ENCODE data around the gene NR5A2.

Gene NR5A2

DNA sequence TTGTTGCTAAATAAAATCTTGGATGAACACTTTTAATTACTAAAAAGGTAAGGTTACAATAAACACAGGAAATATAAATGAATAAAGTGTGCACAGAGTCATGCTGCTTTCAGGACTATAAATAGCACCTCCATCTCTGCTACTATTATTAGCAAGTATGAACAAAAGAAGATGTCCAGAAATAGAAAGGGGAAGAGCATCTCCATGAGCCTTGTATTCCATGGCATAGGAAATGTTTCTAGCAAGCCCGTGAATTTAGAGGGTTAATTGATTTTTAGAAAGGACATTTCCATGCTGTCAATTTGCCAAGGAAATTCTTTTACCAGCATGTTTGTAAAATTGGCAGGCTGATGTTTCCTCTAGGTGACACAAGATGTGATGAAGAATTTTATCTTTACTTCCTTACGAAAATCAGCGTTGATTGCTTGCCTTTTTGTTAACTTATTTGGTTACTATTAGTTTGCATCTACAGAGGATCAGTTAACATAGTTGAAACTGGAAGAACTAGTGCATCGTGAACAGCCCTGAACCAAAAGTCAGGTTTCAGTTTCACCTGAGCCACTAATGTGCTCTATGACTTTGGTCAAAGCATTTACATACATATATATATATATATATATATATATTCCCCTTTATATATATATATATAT lies 45.3 kb downstream of the NR5A2 start:
- DNase-seq (ENCODE audit: low read depth, low spot score), result no peak

DNA sequence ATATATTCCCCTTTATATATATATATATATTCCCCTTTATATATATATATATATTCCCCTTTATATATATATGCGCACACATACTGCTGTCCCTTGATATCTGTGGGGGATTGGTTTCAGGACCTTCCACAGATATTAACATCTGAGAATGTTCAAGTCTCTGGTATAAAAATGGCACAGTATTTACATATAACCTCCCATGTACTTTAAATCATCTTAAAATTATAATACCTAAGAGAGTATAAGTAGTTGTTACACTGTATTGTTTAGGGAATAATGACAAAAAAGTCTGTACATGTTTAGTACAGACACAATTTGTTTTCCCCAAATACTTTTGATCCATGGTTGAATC lies 45.8 kb downstream of the NR5A2 start:
- no peak for DNase-seq (ENCODE audit: low read depth, low spot score)

DNA sequence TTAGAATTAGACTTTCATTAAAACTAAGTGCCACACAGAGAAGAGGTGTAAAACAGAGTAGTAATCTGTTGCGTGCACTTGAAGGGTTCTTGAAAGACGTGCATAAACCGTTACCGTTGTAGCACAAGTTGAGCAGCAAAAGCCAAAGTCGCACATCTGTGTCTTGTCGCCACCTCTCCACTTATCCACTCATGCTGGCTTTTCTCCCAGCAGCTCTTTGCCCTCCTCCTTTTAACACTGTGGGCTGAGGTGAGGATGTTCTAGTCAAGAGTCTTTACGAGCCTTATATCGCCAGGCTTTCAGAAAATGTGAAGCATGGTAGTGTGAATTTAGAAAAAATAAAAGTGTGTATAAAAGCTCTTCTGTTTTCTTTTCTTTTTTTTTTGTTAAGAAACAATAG lies 48.0 kb downstream of the NR5A2 start:
- peak; percentile 6 for DNase-seq (ENCODE audit: low read depth, low spot score)

DNA sequence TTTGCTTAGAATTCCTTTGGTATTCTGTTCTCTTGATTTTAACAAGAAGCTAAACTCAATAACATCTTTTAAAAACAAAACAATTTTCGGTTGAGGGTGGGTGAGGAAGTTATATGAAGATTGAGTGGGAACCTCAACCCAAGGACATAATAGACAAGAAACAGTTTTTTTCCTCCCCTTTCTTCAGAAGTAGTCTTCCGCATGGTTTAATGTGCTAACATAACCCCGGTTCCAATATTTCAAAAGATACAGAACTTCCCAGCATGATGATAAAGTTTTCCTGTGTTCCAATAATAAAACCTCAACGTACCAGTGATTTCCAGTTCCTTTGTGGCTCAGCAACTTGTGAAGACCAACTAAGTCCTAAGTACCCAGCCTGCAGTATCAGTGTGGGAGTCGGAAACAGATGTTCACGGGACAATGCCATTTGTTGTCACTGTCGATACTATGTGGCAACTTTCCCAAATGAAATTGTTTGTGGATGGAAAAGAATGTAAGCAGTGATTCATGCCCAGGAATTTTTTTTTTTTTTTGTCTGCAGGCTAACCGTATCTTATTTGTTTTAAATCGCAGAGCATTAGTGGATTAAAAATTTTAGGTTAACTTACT lies 48.5 kb downstream of the NR5A2 start:
- DNase-seq (ENCODE audit: low read depth, low spot score), result no peak

DNA sequence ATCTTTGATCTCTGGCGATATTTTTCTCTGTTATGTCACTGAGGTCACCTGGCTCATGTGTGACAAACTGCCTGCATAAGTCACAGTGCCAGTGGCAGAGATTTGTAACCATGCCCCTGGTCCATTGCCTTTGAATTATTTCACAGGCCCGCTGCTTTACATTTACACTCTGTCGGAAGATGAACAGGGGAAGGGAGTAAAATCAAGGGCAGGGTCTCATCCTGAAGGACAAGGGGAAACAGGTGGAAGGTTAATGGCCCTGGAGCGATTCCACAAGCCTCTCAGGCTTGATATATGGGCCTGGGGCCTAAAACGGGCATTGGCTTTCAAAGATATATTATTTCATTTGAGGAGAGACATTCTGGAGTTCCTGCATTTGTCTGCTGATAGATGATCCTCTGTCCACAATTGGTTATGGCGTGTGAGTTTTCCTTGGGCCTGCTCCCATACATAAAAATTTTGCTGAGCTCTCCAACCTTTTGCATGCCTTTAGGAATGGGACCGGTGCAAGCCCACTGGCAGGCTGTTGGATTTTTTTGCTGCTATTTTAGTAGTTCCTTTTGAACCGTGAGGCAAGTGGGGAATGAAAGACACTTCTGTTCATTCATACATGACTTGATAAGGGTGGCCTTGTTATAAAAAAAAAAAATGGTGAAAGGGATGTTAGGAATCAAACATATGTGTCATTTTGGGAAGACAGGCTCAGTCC lies 51.9 kb downstream of the NR5A2 start:
- no peak for DNase-seq (ENCODE audit: low read depth, low spot score)

DNA sequence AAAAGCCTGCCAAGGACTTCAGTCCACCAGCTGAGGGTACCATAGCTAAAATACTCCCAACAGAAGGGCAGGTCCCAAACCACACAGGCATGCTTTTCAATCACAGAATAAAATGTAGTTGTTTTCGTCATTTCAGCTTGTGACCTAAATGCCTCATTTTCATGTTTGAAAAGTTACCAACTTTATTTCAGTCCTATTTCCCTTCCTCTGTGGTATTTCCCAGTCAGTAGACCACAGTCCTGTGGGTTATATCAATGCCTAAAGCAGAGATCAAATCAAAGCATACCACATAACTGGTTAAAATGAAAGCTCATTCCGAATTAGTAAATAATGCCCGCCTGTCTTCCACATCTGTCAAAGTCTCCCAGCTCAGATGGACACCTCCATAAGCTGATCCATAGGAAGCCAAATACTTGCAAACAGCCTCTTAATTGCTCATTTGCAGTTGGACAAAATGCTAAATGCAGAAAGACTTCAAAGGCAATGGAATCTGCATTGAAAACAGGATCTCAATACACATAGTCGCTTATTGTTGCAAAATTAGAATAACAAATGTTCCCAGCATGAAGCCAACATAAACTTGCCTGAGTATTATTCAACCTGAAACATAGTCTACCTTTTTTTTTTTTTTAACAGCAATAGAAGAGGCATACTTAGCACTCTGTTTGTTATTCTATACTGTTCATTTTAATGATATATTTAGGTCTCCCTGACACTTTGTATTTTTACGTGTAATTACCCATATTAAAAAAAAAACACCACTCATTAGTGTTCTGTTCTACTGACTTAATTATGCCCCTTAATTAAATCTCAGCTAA lies 53.9 kb downstream of the NR5A2 start:
- peak; percentile 20 for DNase-seq (ENCODE audit: low read depth, low spot score)

DNA sequence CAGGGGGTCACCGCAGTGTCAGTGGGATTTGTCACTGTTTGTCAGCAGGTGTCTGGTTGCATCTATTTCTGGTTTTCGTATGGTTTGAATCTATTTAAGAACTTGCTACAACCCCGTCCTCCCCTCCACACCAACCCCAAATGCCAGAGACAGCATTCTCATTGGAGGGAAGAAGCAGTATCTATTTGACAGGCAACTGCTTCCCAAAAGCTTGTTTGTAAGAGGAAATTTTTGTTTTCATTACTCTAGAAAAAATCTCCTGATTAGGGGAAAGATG lies 54.4 kb downstream of the NR5A2 start:
- DNase-seq (ENCODE audit: low read depth, low spot score), result no peak

DNA sequence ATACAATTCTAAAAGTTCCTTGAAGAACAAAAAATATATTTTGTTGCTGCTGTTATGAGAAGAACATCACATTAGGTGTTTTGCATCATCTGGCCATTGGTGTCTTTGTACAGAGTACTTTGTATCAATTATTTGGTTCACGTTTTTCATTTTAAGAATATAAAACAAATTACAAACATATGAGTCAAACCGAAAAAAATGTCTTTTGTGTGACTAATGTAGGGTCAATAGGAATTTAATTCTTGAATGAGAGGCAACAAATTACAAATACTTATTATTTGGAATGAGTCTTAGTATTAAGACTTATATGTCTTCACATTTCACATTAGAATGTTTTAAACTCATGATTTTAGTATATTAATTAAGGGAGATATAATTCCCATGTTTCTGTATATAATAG lies 54.8 kb downstream of the NR5A2 start:
- DNase-seq (ENCODE audit: low read depth, low spot score), result no peak

DNA sequence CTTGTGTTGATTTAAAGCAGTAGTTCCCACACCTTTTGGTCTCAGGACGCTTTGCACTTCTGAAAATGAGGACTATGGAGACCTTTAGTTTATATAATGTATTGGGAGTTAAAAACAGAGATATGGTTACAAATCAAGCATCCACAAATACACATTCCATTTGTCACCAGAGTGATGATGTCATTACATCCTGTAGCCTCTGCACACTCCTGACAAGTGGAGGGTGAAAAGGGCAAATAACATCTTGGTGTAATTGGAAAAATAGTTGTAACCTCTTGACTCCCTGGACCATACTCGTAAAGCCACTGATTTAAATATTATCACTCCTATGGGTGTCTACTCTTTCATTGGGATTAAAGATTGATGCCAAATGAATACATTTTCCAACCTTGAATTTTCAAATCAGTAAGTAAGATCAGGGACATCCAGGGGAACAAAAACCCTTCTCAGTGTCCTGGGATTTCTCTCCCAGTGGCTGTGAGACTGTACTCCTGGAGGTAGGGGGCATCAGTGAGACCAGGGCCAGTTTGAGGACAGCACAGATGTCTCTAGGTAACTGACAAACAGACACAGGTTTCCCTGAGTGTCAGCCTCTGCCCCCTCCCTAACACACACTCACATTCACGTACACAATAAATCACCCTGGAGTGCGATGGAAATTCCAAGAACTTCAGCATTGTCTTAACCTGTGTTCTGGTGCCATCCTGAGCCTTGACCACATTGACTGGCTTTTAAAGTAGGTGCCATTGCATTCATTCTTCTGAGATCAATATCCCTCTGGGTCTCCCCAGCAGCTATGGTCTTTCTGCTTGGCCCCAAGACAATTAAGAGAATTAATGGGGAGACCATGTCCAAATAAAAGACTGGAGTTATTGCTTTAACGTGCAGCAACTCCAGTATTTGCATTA lies 63.0 kb downstream of the NR5A2 start:
- DNase-seq (ENCODE audit: low read depth, low spot score), result peak; percentile 40

DNA sequence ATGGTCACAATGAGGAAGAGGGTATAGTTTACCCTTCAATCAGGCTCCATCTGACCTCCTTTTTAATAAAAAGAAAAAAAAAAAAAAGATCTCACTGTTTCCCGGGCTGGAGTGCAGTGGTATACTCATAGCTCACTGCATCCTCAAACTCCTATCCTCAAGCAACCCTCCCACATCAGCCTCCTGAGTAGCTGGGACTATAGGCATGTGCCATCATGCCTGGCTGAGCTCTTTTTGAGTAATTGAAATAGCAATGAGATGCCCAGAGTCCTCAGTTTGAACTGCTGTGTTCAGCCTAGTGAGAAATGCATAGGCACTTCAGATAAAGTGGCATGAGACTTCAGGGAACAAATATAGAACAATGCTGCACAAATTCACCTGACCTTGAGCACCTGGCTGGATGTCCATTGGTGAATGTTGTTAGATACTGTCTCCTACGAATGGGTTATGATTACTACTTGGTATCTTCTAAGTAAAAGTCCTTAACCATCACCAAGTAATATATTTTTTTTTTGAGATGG lies 67.6 kb downstream of the NR5A2 start:
- no peak for DNase-seq (ENCODE audit: low read depth, low spot score)

DNA sequence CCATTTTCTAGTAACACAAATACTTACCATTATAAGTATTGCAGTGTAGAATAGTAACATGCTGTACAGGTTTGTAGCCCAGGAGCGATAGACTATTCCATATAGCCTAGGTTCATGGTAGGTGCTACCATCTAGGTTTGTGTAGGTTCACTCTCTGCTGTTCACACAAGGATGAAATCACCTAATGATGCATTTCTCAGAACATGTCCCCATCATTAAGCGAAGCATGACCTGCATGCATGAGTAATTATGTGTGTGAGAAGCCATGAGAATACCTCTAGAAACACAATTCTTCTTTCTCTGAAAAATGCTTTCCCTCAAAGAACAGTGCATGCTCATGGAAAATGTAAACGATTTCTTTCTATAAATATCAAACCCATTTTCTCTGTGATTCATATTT lies 69.3 kb downstream of the NR5A2 start:
- no peak for DNase-seq (ENCODE audit: low read depth, low spot score)

DNA sequence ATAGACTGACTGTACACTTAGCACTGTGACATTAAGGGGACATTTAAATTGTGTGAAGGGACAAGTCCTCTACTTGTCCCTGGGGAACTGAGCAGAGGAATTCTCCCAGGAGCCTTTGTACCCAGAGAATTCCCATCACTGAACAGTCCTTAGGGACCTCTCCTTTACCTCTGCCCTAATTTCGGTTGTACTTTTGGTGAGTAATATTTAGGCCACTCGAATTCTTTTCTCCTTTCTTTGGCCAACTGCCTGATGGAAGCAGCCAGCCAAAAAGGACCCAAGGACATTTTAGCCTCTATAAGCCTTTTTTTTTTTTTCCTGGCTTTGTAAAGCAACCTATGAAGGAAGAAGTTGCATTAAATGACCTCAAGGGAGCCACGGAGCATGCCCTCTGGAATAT lies 71.5 kb downstream of the NR5A2 start:
- DNase-seq (ENCODE audit: low read depth, low spot score), result no peak

DNA sequence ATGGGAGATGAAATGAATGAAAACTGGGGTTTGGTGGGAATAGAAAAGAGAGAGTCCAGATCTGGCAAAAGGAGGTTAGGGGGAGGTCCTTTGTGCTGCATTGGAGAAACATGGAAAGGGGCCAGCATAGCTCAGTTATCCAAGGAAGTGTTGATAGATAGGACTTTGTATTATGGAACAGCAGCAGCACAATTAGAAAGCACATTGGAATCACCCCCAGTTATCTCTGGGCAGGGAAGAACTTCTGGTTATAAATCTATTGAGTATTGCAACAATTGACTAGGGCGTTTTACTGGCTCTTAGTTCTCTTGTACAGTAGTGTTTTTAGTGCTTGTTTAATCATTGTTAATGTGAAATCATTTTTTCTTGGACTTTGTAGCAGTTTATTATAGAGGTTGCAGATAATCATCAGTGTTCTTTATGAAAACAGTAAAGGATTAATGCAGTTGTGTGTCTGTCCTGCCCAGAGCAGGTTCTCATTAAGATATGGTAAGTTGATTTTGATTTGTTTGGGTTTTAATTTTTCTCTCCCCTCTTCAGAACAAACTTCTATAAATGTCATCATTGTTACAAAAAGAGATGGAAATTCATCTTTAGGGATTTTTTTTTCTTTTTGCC lies 76.6 kb downstream of the NR5A2 start:
- no peak for DNase-seq (ENCODE audit: low read depth, low spot score)

DNA sequence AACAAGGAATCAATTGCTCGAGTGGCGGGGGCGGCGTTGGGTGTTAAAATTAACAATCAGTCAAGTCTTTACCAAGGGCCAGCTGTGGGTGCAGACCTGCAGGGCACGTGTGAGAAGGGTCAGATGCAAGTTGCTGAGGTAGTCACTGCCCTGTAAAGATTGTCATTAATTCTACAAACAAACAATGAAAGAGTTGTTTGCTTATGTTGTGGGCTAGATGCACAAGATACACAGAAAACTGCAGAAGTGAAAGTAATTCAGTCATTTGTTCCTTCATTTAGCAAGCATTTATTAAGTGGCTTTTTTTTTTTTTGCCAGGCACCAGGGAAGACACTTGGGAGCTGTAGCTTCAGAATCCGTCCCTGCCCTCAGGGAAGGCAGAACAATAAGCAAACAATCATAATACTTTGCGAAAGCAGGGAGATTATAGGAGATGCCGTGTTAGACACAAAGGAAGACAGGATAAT lies 79.5 kb downstream of the NR5A2 start:
- no peak for DNase-seq (ENCODE audit: low read depth, low spot score)

DNA sequence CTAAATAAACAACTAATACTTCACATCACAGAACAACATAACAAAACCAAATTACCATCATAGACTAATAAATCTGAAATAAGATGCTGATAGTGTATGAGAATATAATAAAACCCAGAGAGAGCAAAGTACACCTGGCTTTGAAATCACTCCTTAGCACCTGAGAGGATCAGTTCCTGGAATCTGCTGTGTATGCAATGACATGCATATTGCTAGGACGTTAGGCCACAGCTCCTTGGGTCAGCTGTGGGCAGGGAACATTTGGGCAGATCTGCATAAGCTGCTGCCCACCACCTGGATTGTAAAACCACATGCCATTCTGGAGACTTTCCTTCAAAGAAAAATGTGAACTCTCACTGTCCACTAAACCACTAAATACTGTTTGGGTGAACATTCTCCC lies 81.1 kb downstream of the NR5A2 start:
- DNase-seq (ENCODE audit: low read depth, low spot score), result no peak

DNA sequence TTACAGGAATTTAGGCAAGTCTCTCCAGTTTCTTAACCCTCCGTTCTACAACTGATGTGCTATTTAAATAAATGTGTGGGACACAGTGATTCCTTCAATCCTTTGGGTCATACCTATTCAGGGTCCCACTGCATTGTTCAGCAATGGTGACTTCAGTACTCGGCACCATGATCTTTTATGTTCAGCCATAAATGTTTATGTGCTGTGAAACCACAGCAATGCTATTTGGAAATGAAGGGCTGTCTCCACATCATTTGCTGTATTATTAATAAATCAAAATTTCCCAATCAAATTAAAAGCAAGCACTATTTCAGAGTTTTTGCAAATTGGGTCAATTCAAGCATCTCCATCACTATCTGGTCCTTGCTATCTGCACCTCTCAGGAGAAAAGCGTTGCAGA lies 84.8 kb downstream of the NR5A2 start:
- no peak for DNase-seq (ENCODE audit: low read depth, low spot score)

DNA sequence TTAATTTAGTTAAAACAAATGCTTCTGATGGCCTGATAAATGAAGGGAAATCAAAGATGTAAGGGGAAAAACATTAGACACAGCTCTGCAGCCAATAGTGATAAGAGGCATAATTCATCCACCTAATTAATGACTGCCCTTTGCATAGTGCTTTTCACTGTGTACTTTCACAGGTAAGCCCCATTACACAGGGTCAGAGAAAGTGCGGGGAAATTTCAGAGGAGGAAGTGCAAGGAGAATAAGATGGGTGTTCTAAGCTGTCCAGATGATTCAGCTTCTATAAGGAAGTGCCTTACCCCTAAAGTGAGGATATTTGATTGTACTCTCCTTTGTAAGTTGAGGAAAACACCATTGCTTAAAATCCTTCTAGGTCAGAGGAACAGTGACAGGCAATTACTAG lies 88.0 kb downstream of the NR5A2 start:
- DNase-seq (ENCODE audit: low read depth, low spot score), result no peak

DNA sequence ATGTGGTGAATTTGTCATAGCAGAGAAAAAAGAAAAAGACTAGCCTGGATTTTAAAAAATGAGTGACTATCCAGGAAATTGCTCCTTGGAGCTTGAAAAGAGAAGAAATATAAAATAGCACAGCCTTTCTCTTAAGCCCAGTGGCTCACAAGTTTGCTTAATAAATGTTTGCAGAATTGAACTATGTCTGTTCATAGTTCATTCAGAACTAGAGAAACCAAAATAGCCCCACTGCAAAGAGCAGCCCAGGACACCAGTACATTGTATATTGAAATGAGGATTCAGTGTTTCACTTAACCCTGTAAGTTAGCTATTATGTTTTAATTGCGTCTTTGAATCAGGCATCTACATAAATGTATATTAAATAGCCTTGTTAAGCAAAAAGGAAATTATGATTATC lies 88.8 kb downstream of the NR5A2 start:
- no peak for DNase-seq (ENCODE audit: low read depth, low spot score)

DNA sequence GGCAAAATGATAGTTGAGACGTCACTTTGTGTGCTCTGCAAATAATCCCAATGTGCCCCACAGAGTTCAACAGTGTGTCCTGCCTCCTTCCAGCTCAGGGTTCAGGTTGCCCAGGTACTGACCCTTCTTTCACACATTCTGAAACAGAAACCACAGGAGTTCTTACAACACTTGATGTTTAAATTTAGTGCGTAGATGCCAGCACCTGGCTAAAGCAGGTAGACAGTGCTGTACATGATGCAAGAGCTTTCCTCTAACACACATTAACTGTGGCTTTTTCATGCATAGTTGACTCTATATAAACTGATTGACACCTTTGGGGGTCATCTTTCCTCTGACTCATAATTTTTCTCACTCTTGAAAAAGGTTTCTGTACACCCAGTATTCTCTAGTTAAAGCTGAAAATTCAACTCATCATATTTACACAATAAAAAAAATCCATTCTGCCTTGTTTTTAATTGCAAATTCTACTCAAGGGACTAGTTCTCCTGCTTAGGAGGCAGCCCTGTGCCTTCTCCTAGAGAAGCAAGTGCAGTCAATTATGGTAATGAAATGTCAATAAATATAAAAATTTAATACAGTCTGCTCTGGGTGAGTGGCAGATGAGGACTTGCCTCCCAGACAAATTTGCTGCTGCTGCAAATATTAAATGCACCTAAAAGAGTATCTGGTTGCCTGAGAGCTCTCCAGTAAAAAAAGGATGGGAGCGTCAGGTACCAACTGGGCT lies 91.4 kb downstream of the NR5A2 start:
- no peak for DNase-seq (ENCODE audit: low read depth, low spot score)

DNA sequence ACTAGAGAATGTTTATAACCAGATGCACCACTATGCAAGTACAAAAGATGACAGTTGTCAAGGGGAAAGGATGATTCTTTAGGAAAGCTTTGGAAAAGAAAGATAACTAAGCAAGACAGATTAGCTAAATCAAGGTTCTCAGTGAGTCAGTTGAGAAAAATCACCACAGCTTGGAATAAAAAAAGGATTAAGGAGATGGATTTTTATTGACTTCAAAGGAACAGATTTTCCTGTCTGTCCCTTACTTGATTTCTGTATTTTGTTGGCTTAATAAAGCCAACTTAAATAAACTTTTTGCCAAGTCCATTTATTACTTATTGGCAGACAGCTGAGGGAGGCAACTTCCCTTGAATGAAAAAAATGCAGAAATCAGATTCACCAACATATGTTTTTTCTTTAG lies 93.9 kb downstream of the NR5A2 start:
- DNase-seq (ENCODE audit: low read depth, low spot score), result no peak
